Measurements from ENCODE around the gene PCDHA4. TPM values are rescaled to one million over a fixed set of nuclear protein-coding genes. Genes with fewer than 3 reads are reported as not detected.

Gene PCDHA4
- total and polyA plus RNA-seq, 2 of the 8 experiments (the other 6 are each of a cell fraction or from before 2014, with no cell fraction given): 3.7 to 5.7 TPM

- no peak for TF ChIP-seq CBX5 (IDR thresholded peaks at IDR 0.05; ENCODE audit: low read depth, low read length)
- no peak for TF ChIP-seq CREB1 (IDR thresholded peaks at IDR 0.05)
- no peak for TF ChIP-seq KDM5A (IDR thresholded peaks at IDR 0.05; ENCODE audit: low read length)
- no peak for TF ChIP-seq SP1 (IDR thresholded peaks at IDR 0.05; ENCODE audit: low read depth, low read length)
Observed at GRCh38 chr5:140808889-140809291, 2.0 kb downstream of the PCDHA4 start (continued).
